ENCODE results near the gene AGAP1. TPM values are rescaled to one million over a fixed set of nuclear protein-coding genes. Genes with fewer than 3 reads are reported as not detected.

Gene AGAP1
- total RNA-seq, 1 donor from 2014 or later = 18.3 TPM

- H3K36me3 ChIP-seq (ENCODE audit: control insufficient read depth in 3 of 3, insufficient read depth in 3 of 3, low read length in 3 of 3) = no peaks in the 10 kb centered on the region
- no peaks in the 10 kb centered on the region for H3K9me3 ChIP-seq (ENCODE audit: control insufficient read depth in 3 of 3, low read length in 3 of 3)
- peaks cover 23 to 37% (median 25%) of the 10 kb centered on the region in 3 donors for H3K4me1 ChIP-seq (ENCODE audit: control insufficient read depth in 3 of 3, insufficient read depth in 3 of 3, low read length in 3 of 3)
- no peaks in the 10 kb centered on the region for H3K27me3 ChIP-seq (ENCODE audit: control insufficient read depth in 3 of 3, insufficient read depth in 3 of 3, low read length in 3 of 3)
- H3K4me3 ChIP-seq (ENCODE audit: low read length in 3 of 3) = peak overlapping the region in 1 of 3 donors; percentile 0
- peak overlapping the region; percentile 23 for H3K27ac ChIP-seq (ENCODE audit: low read depth, low read length)
- peak overlapping the region in 1 of 3 donors; percentile 10 for H3K9ac ChIP-seq (ENCODE audit: low read depth in 1 of 3, low read length in 3 of 3)
Measured at GRCh38 chr2:235614900-235615712, 121.3 kb downstream of the AGAP1 start.

GRCh38 chr2:235616885-235617284 is 123.0 kb downstream of the AGAP1 start:
- H3K27ac ChIP-seq (ENCODE audit: low read depth, low read length) = peak overlapping the region; percentile 49
- no peaks in the 10 kb centered on the region for H3K27me3 ChIP-seq (ENCODE audit: control insufficient read depth in 3 of 3, insufficient read depth in 3 of 3, low read length in 3 of 3)
- no peaks in the 10 kb centered on the region for H3K36me3 ChIP-seq (ENCODE audit: control insufficient read depth in 3 of 3, insufficient read depth in 3 of 3, low read length in 3 of 3)
- H3K4me1 ChIP-seq (ENCODE audit: control insufficient read depth in 3 of 3, insufficient read depth in 3 of 3, low read length in 3 of 3) = peaks cover 18 to 30% (median 20%) of the 10 kb centered on the region in 3 donors
- no peaks in the 10 kb centered on the region for H3K9me3 ChIP-seq (ENCODE audit: control insufficient read depth in 3 of 3, low read length in 3 of 3)
- H3K9ac ChIP-seq (ENCODE audit: low read depth in 1 of 3, low read length in 3 of 3) = no peak overlapping the region
- H3K4me3 ChIP-seq (ENCODE audit: low read length in 3 of 3) = no peak overlapping the region

GRCh38 chr2:235618039-235618438 is 124.2 kb downstream of the AGAP1 start:
- Histone ChIP-seq H3K9me3 (ENCODE audit: control insufficient read depth in 3 of 3, low read length in 3 of 3) (no peaks in the 10 kb centered on the region), H3K36me3 (ENCODE audit: control insufficient read depth in 3 of 3, insufficient read depth in 3 of 3, low read length in 3 of 3) (no peaks in the 10 kb centered on the region), H3K4me1 (ENCODE audit: control insufficient read depth in 3 of 3, insufficient read depth in 3 of 3, low read length in 3 of 3) (peaks cover 19 to 32% (median 27%) of the 10 kb centered on the region in 3 donors), H3K4me3 (ENCODE audit: low read length in 3 of 3) (no peak overlapping the region), H3K27me3 (ENCODE audit: control insufficient read depth in 3 of 3, insufficient read depth in 3 of 3, low read length in 3 of 3) (no peaks in the 10 kb centered on the region), H3K27ac (ENCODE audit: low read depth, low read length) (peak overlapping the region; percentile 37), H3K9ac (ENCODE audit: low read depth in 1 of 3, low read length in 3 of 3) (no peak overlapping the region)

- Histone ChIP-seq H3K4me1 (ENCODE audit: control insufficient read depth in 3 of 3, insufficient read depth in 3 of 3, low read length in 3 of 3) (peaks cover 16 to 32% (median 30%) of the 10 kb centered on the region in 3 donors), H3K36me3 (ENCODE audit: control insufficient read depth in 3 of 3, insufficient read depth in 3 of 3, low read length in 3 of 3) (no peaks in the 10 kb centered on the region)
Measured at GRCh38 chr2:235619544-235619943, 125.7 kb downstream of the AGAP1 start.

GRCh38 chr2:235621736-235622135 is 127.9 kb downstream of the AGAP1 start:
- no peak overlapping the region for H3K27ac ChIP-seq (ENCODE audit: low read depth, low read length)
- no peaks in the 10 kb centered on the region for H3K9me3 ChIP-seq (ENCODE audit: control insufficient read depth in 3 of 3, low read length in 3 of 3)
- peaks cover 8 to 21% (median 15%) of the 10 kb centered on the region in 3 donors for H3K4me1 ChIP-seq (ENCODE audit: control insufficient read depth in 3 of 3, insufficient read depth in 3 of 3, low read length in 3 of 3)
- H3K4me3 ChIP-seq (ENCODE audit: low read length in 3 of 3) = no peak overlapping the region
- no peaks in the 10 kb centered on the region for H3K36me3 ChIP-seq (ENCODE audit: control insufficient read depth in 3 of 3, insufficient read depth in 3 of 3, low read length in 3 of 3)
- no peaks in the 10 kb centered on the region for H3K27me3 ChIP-seq (ENCODE audit: control insufficient read depth in 3 of 3, insufficient read depth in 3 of 3, low read length in 3 of 3)
- no peak overlapping the region for H3K9ac ChIP-seq (ENCODE audit: low read depth in 1 of 3, low read length in 3 of 3)

More at GRCh38 chr2:235619544-235619943, 125.7 kb downstream of the AGAP1 start:
- Histone ChIP-seq H3K27me3 (ENCODE audit: control insufficient read depth in 3 of 3, insufficient read depth in 3 of 3, low read length in 3 of 3) (no peaks in the 10 kb centered on the region), H3K9ac (ENCODE audit: low read depth in 1 of 3, low read length in 3 of 3) (no peak overlapping the region), H3K27ac (ENCODE audit: low read depth, low read length) (no peak overlapping the region), H3K4me3 (ENCODE audit: low read length in 3 of 3) (no peak overlapping the region), H3K9me3 (ENCODE audit: control insufficient read depth in 3 of 3, low read length in 3 of 3) (no peaks in the 10 kb centered on the region)

GRCh38 chr2:235623111-235623510 is 129.3 kb downstream of the AGAP1 start:
- Histone ChIP-seq H3K27ac (ENCODE audit: low read depth, low read length) (no peak overlapping the region), H3K4me3 (ENCODE audit: low read length in 3 of 3) (no peak overlapping the region), H3K36me3 (ENCODE audit: control insufficient read depth in 3 of 3, insufficient read depth in 3 of 3, low read length in 3 of 3) (no peaks in the 10 kb centered on the region), H3K4me1 (ENCODE audit: control insufficient read depth in 3 of 3, insufficient read depth in 3 of 3, low read length in 3 of 3) (peaks cover 13 to 24% (median 19%) of the 10 kb centered on the region in 3 donors), H3K9ac (ENCODE audit: low read depth in 1 of 3, low read length in 3 of 3) (no peak overlapping the region), H3K9me3 (ENCODE audit: control insufficient read depth in 3 of 3, low read length in 3 of 3) (no peaks in the 10 kb centered on the region), H3K27me3 (ENCODE audit: control insufficient read depth in 3 of 3, insufficient read depth in 3 of 3, low read length in 3 of 3) (no peaks in the 10 kb centered on the region)

GRCh38 chr2:235623752-235624151 is 129.9 kb downstream of the AGAP1 start:
- Histone ChIP-seq H3K27ac (ENCODE audit: low read depth, low read length) (no peak overlapping the region), H3K36me3 (ENCODE audit: control insufficient read depth in 3 of 3, insufficient read depth in 3 of 3, low read length in 3 of 3) (no peaks in the 10 kb centered on the region), H3K4me1 (ENCODE audit: control insufficient read depth in 3 of 3, insufficient read depth in 3 of 3, low read length in 3 of 3) (peaks cover 15 to 26% (median 20%) of the 10 kb centered on the region in 3 donors), H3K27me3 (ENCODE audit: control insufficient read depth in 3 of 3, insufficient read depth in 3 of 3, low read length in 3 of 3) (no peaks in the 10 kb centered on the region), H3K9ac (ENCODE audit: low read depth in 1 of 3, low read length in 3 of 3) (no peak overlapping the region), H3K9me3 (ENCODE audit: control insufficient read depth in 3 of 3, low read length in 3 of 3) (no peaks in the 10 kb centered on the region), H3K4me3 (ENCODE audit: low read length in 3 of 3) (no peak overlapping the region)

- no peaks in the 10 kb centered on the region for H3K9me3 ChIP-seq (ENCODE audit: control insufficient read depth in 3 of 3, low read length in 3 of 3)
- H3K27me3 ChIP-seq (ENCODE audit: control insufficient read depth in 3 of 3, insufficient read depth in 3 of 3, low read length in 3 of 3) = no peaks in the 10 kb centered on the region
- H3K9ac ChIP-seq (ENCODE audit: low read depth in 1 of 3, low read length in 3 of 3) = no peak overlapping the region
- H3K27ac ChIP-seq (ENCODE audit: low read depth, low read length) = no peak overlapping the region
- H3K4me1 ChIP-seq (ENCODE audit: control insufficient read depth in 3 of 3, insufficient read depth in 3 of 3, low read length in 3 of 3) = peaks cover 15 to 23% (median 20%) of the 10 kb centered on the region in 3 donors
- H3K4me3 ChIP-seq (ENCODE audit: low read length in 3 of 3) = no peak overlapping the region
- no peaks in the 10 kb centered on the region for H3K36me3 ChIP-seq (ENCODE audit: control insufficient read depth in 3 of 3, insufficient read depth in 3 of 3, low read length in 3 of 3)
Measured at GRCh38 chr2:235626658-235627057, 132.8 kb downstream of the AGAP1 start.

GRCh38 chr2:235627682-235628081 is 133.8 kb downstream of the AGAP1 start:
- H3K9ac ChIP-seq (ENCODE audit: low read depth in 1 of 3, low read length in 3 of 3) = no peak overlapping the region
- no peak overlapping the region for H3K4me3 ChIP-seq (ENCODE audit: low read length in 3 of 3)
- H3K27ac ChIP-seq (ENCODE audit: low read depth, low read length) = peak overlapping the region; percentile 14
- H3K4me1 ChIP-seq (ENCODE audit: control insufficient read depth in 3 of 3, insufficient read depth in 3 of 3, low read length in 3 of 3) = peaks cover 11 to 20% (median 14%) of the 10 kb centered on the region in 3 donors
- no peaks in the 10 kb centered on the region for H3K27me3 ChIP-seq (ENCODE audit: control insufficient read depth in 3 of 3, insufficient read depth in 3 of 3, low read length in 3 of 3)
- no peaks in the 10 kb centered on the region for H3K36me3 ChIP-seq (ENCODE audit: control insufficient read depth in 3 of 3, insufficient read depth in 3 of 3, low read length in 3 of 3)
- H3K9me3 ChIP-seq (ENCODE audit: control insufficient read depth in 3 of 3, low read length in 3 of 3) = no peaks in the 10 kb centered on the region

GRCh38 chr2:235630718-235631296 is 137.0 kb downstream of the AGAP1 start:
- H3K36me3 ChIP-seq (ENCODE audit: control insufficient read depth in 3 of 3, insufficient read depth in 3 of 3, low read length in 3 of 3) = no peaks in the 10 kb centered on the region
- H3K27ac ChIP-seq (ENCODE audit: low read depth, low read length) = no peak overlapping the region
- H3K9ac ChIP-seq (ENCODE audit: low read depth in 1 of 3, low read length in 3 of 3) = no peak overlapping the region
- no peak overlapping the region for H3K4me3 ChIP-seq (ENCODE audit: low read length in 3 of 3)
- H3K27me3 ChIP-seq (ENCODE audit: control insufficient read depth in 3 of 3, insufficient read depth in 3 of 3, low read length in 3 of 3) = no peaks in the 10 kb centered on the region
- peaks cover 5 to 9% (median 6%) of the 10 kb centered on the region in 3 donors for H3K4me1 ChIP-seq (ENCODE audit: control insufficient read depth in 3 of 3, insufficient read depth in 3 of 3, low read length in 3 of 3)
- no peaks in the 10 kb centered on the region for H3K9me3 ChIP-seq (ENCODE audit: control insufficient read depth in 3 of 3, low read length in 3 of 3)

Data from skeletal muscle tissue (tissue), 4 donors.